H9 (cell line): Measurements from ENCODE around the gene SIPA1L3. TPM values are rescaled to one million over a fixed set of nuclear protein-coding genes. Genes with fewer than 3 reads are reported as not detected.

Experiments
- DNase-seq: peaks from one replicate; pipeline ENCODE4 v3.0.0-alpha.2; 2017
- H2AFZ ChIP-seq: one replicate; pipeline ENCODE4 v1.6.1; 2013; ENCODE audit warnings: mild to moderate bottlenecking, low read length, control low read depth, moderate library complexity
- H2AK5ac ChIP-seq: 2 replicates; pipeline ENCODE4 v1.6.1; 2013; ENCODE audit warnings: low read length, control low read depth, mixed read lengths; ENCODE audit not compliant: insufficient read length
- H2BK120ac ChIP-seq: one replicate; pipeline ENCODE4 v1.6.1; 2013; ENCODE audit warnings: low read depth, mild to moderate bottlenecking, low read length, control low read depth, inconsistent platforms; ENCODE audit not compliant: poor library complexity, severe bottlenecking
- H2BK12ac ChIP-seq: 2 replicates; pipeline ENCODE4 v1.6.1; 2013; ENCODE audit warnings: low read length, control low read depth, mixed read lengths, low read depth; ENCODE audit not compliant: insufficient read length
- H2BK15ac ChIP-seq: 2 replicates; pipeline ENCODE4 v1.6.1; 2013; ENCODE audit warnings: low read depth, low read length, control low read depth
- H2BK20ac ChIP-seq: one replicate; pipeline ENCODE4 v1.6.1; 2013; ENCODE audit warnings: low read depth, mild to moderate bottlenecking, low read length, control low read depth, inconsistent platforms; ENCODE audit not compliant: poor library complexity, severe bottlenecking
- H2BK5ac ChIP-seq: 2 replicates; pipeline ENCODE4 v1.6.1; 2013; ENCODE audit warnings: low read length, control low read depth, mixed read lengths; ENCODE audit not compliant: insufficient read length
- H3K14ac ChIP-seq: 2 replicates; pipeline ENCODE4 v1.6.1; 2013; ENCODE audit warnings: low read length, control low read depth; ENCODE audit not compliant: insufficient read depth
- H3K18ac ChIP-seq: 2 replicates; pipeline ENCODE4 v1.6.1; 2013; ENCODE audit warnings: low read depth, mild to moderate bottlenecking, mixed read lengths, low read length, control low read depth; ENCODE audit not compliant: insufficient read length
- H3K23ac ChIP-seq: 2 replicates; pipeline ENCODE4 v1.6.1; 2013; ENCODE audit warnings: low read length, control low read depth, mixed read lengths, low read depth; ENCODE audit not compliant: insufficient read length
- H3K23me2 ChIP-seq: 2 replicates; pipeline ENCODE4 v1.6.1; 2013; ENCODE audit warnings: low read depth, mild to moderate bottlenecking, mixed read lengths, low read length, control low read depth; ENCODE audit not compliant: insufficient read length, poor library complexity, severe bottlenecking
- H3K27ac ChIP-seq: 2 replicates; pipeline ENCODE4 v1.5.1; 2013; ENCODE audit warnings: low read length, control low read depth, mixed read lengths, low read depth; ENCODE audit not compliant: insufficient read length
- H3K27me3 ChIP-seq: 2 replicates; pipeline ENCODE4 v1.6.1; 2013; ENCODE audit warnings: low read length, control low read depth, inconsistent platforms; ENCODE audit not compliant: insufficient read depth
- H3K4ac ChIP-seq: 2 replicates; pipeline ENCODE4 v1.6.1; 2013; ENCODE audit warnings: low read depth, mild to moderate bottlenecking, control low read depth, inconsistent platforms, low read length, moderate library complexity
- H3K4me1 ChIP-seq: 2 replicates; pipeline ENCODE4 v1.6.1; 2013; ENCODE audit warnings: low read length, control low read depth, inconsistent platforms; ENCODE audit not compliant: insufficient read depth
- H3K4me2 ChIP-seq: 2 replicates; pipeline ENCODE4 v1.6.1; 2013; ENCODE audit warnings: low read length, control low read depth, mixed read lengths; ENCODE audit not compliant: insufficient read length, insufficient read depth
- H3K56ac ChIP-seq: 2 replicates; pipeline ENCODE4 v1.6.1; 2013; ENCODE audit warnings: low read depth, mild to moderate bottlenecking, mixed read lengths, low read length, control low read depth; ENCODE audit not compliant: insufficient read length
- H3K79me1 ChIP-seq: 2 replicates; pipeline ENCODE4 v1.6.1; 2013; ENCODE audit warnings: low read depth, mild to moderate bottlenecking, moderate library complexity, low read length, control low read depth, inconsistent platforms; ENCODE audit not compliant: insufficient read depth, poor library complexity, severe bottlenecking
- H3K79me2 ChIP-seq: 2 replicates; pipeline ENCODE4 v1.6.1; 2013; ENCODE audit warnings: low read length, control low read depth, inconsistent platforms; ENCODE audit not compliant: insufficient read depth
- H3K9ac ChIP-seq: 2 replicates; pipeline ENCODE4 v1.6.1; 2013; ENCODE audit warnings: low read length, control low read depth, mixed read lengths; ENCODE audit not compliant: insufficient read length; ENCODE audit errors: extremely low read depth
- H3K9me3 ChIP-seq: one replicate; pipeline ENCODE4 v1.6.1; 2013; ENCODE audit warnings: low read depth, low read length, inconsistent platforms; ENCODE audit not compliant: control insufficient read depth
- H3T11ph ChIP-seq: one replicate; pipeline ENCODE4 v1.6.1; 2013; ENCODE audit warnings: mild to moderate bottlenecking, low read length, control low read depth, inconsistent platforms
- H4K20me1 ChIP-seq: one replicate; pipeline ENCODE4 v1.6.1; 2013; ENCODE audit not compliant: control insufficient read depth, insufficient read length, insufficient read depth
- H4K5ac ChIP-seq: 2 replicates; pipeline ENCODE4 v1.6.1; 2013; ENCODE audit warnings: low read depth, mild to moderate bottlenecking, mixed read lengths, low read length, control low read depth; ENCODE audit not compliant: insufficient read length
- H4K8ac ChIP-seq: replicated peaks from 2 replicates; pipeline ENCODE4 v1.6.1; 2013; ENCODE audit warnings: low read length, control low read depth, mixed read lengths, low read depth; ENCODE audit not compliant: insufficient read length
- H4K91ac ChIP-seq: 2 replicates; pipeline ENCODE4 v1.6.1; 2013; ENCODE audit warnings: low read depth, mild to moderate bottlenecking, moderate library complexity, mixed read lengths, low read length, control low read depth; ENCODE audit not compliant: insufficient read length
- H3K27ac Mint-ChIP-seq, 3 experiments: 2 replicates in 2 of 3; 3 replicates in 1 of 3; pipeline ENCODE4 v1.8.0; 2020 to 2021; ENCODE audit warnings: mixed read lengths in 3 of 3, mild to moderate bottlenecking in 1 of 3, moderate library complexity in 1 of 3
- H3K27me3 Mint-ChIP-seq: 2 replicates; pipeline ENCODE4 v1.8.0; 2021; ENCODE audit warnings: low read depth, mild to moderate bottlenecking, moderate library complexity, mixed read lengths
- H3K36me3 Mint-ChIP-seq, 3 experiments: 2 replicates in 2 of 3; 3 replicates in 1 of 3; pipeline ENCODE4 v1.8.0; 2020 to 2021; ENCODE audit warnings: low read depth in 3 of 3, mixed read lengths in 3 of 3; ENCODE audit not compliant: insufficient read depth in 1 of 3
- H3K4me1 Mint-ChIP-seq, 2 experiments: 2 replicates each; pipeline ENCODE4 v1.8.0; 2020; ENCODE audit warnings: mixed read lengths in 2 of 2
- H3K4me3 Mint-ChIP-seq, 2 experiments: 2 replicates in 1 of 2; 3 replicates in 1 of 2; pipeline ENCODE4 v1.8.0; 2020 to 2021; ENCODE audit warnings: mild to moderate bottlenecking in 2 of 2, mixed read lengths in 2 of 2, moderate library complexity in 1 of 2
- H3K9me3 Mint-ChIP-seq, 2 experiments: 2 replicates in 1 of 2; 3 replicates in 1 of 2; pipeline ENCODE4 v1.8.0; 2020; ENCODE audit warnings: mild to moderate bottlenecking in 2 of 2, mixed read lengths in 2 of 2, moderate library complexity in 1 of 2
- CTCF ChIP-seq: fragments of 200-600 bp; sonication (generic); conservative IDR thresholded peaks from 3 replicates; pipeline ENCODE4 v1.8.0; 2021; ENCODE audit warnings: antibody characterized with exemption, mild to moderate bottlenecking
- WGBS: extraction: QIAGEN DNeasy Blood & Tissue Kit; methylation state at CpG from one replicate; pipeline ENCODE4 v1.1.7; 2013; ENCODE audit warnings: missing lambda C conversion rate, low lambda C conversion rate, mixed read lengths; ENCODE audit not compliant: insufficient read length; ENCODE audit errors: extremely low coverage; 5-methylcytosine and 5-hydroxymethylcytosine counted together
- total RNA-seq: library from RNA; stranded (reverse); gene quantifications from 2 replicates; pipeline ENCODE4 v1.2.1, GENCODE V29; 2021

Gene SIPA1L3
- total RNA-seq, 1 experiment from 2014 or later = 40.1 TPM

GRCh38 chr19:37982655-37983054 lies 75.6 kb downstream of the SIPA1L3 start:
- Histone ChIP-seq H2BK120ac (no peak overlapping the region), H3K4me1 (peaks cover 2% of the 10 kb centered on the region; the same call in 1 of the 2 replicates), H3K23ac (no peak overlapping the region), H3K9me3 (no peaks in the 10 kb centered on the region), H4K20me1 (no peaks in the 10 kb centered on the region), H3K79me2 (no peaks in the 10 kb centered on the region; the same call in 1 of the 2 replicates), H3K23me2 (no peaks in the 10 kb centered on the region), H3T11ph (no peak overlapping the region), H4K5ac (no peak overlapping the region), H3K14ac (no peak overlapping the region), H2AK5ac (no peak overlapping the region), H2BK15ac (no peak overlapping the region), H2BK5ac (no peak overlapping the region), H3K27ac (no peak overlapping the region), H3K79me1 (no peaks in the 10 kb centered on the region), H3K18ac (no peak overlapping the region), H3K9ac (no peak overlapping the region), H2AFZ (no peak overlapping the region), H4K91ac (no peak overlapping the region), H3K27me3 (no peaks in the 10 kb centered on the region), H3K56ac (no peak overlapping the region), H3K4ac (no peak overlapping the region), H2BK20ac (no peak overlapping the region), H4K8ac (no peak overlapping the region), H2BK12ac (no peak overlapping the region), H3K4me2 (no peak overlapping the region)
- DNase-seq = no peak
- Mint-ChIP-seq H3K27ac (no peak overlapping the region), H3K4me3 (no peak overlapping the region), H3K27me3 (no peaks in the 10 kb centered on the region), H3K9me3 (no peaks in the 10 kb centered on the region), H3K4me1 (peaks cover 44 to 49% of the 10 kb centered on the region in 2 experiments), H3K36me3 (no peaks in the 10 kb centered on the region)
- no CpG with 5 or more reads among the region's 5 CpGs for WGBS
- no peak for TF ChIP-seq CTCF
